Thymus (tissue), 14 donors: ENCODE data around the gene MBD3L2B. TPM values are rescaled to one million over a fixed set of nuclear protein-coding genes. Genes with fewer than 3 reads are reported as not detected.
"Not testable (repeated sequence)": the region's sequence is repeated elsewhere in the genome, so short reads cannot be mapped to it uniquely, and the experiment has no call there.

Source experiments
- DNase-seq, 9 donors: peaks; one replicate each; pipeline ENCODE4 v3.0.0-alpha.2; 2013; ENCODE audit warnings: low spot score in 9 of 9, low read depth in 6 of 9, missing footprints in 1 of 9
- H3K27ac ChIP-seq, 2 donors: one replicate each; pipeline ENCODE4 v1.5.1; 2013; ENCODE audit warnings: control low read depth in 1 of 2, low read depth in 1 of 2, low read length in 1 of 2, mild to moderate bottlenecking in 1 of 2, moderate library complexity in 1 of 2
- H3K27me3 ChIP-seq, 2 donors: one replicate each; pipeline ENCODE4 v1.5.1; 2013; ENCODE audit warnings: low read length in 1 of 2; ENCODE audit not compliant: control insufficient read depth in 2 of 2, insufficient read depth in 1 of 2
- H3K36me3 ChIP-seq, 2 donors: one replicate each; pipeline ENCODE4 v1.5.1; 2013; ENCODE audit warnings: low read length in 1 of 2, mild to moderate bottlenecking in 1 of 2, moderate library complexity in 1 of 2; ENCODE audit not compliant: control insufficient read depth in 2 of 2, insufficient read depth in 2 of 2
- H3K4me1 ChIP-seq, 2 donors: one replicate each; pipeline ENCODE4 v1.5.1; 2013; ENCODE audit warnings: low read length in 2 of 2; ENCODE audit not compliant: control insufficient read depth in 2 of 2, insufficient read depth in 2 of 2
- H3K4me3 ChIP-seq, 2 donors: one replicate each; pipeline ENCODE4 v1.5.1; 2013; ENCODE audit warnings: low read length in 2 of 2, control low read depth in 1 of 2, mild to moderate bottlenecking in 1 of 2
- H3K9me3 ChIP-seq, 2 donors: one replicate each; pipeline ENCODE4 v1.5.1; 2013; ENCODE audit warnings: low read length in 1 of 2, mild to moderate bottlenecking in 1 of 2; ENCODE audit not compliant: control insufficient read depth in 2 of 2, insufficient read depth in 1 of 2
- WGBS: extraction: QIAGEN DNeasy Blood & Tissue Kit; methylation state at CpG from one replicate; pipeline ENCODE4 v1.1.7; 2013; 5-methylcytosine and 5-hydroxymethylcytosine counted together
- long read RNA-seq, 10 donors: transcript quantifications; one replicate each; lab custom pipeline, GENCODE V29; 2026
- polyA plus RNA-seq: library from polyadenylated mRNA; stranded (reverse); fragments of 200-250 nt; gene quantifications from one replicate; pipeline ENCODE4 v1.2.3, GENCODE V29; 2013
- total RNA-seq: library from RNA; stranded (reverse); fragments of 120-200 nt; gene quantifications from one replicate; pipeline ENCODE4 v1.2.4, GENCODE V29; 2013
- donor health status: healthy.

MBD3L2B gene
- total RNA-seq (0.19 TPM), polyA plus RNA-seq (0.71 TPM)
- long read RNA-seq, donor 1 = 0 reads
- long read RNA-seq, donor 2 = 0 reads
- long read RNA-seq, donor 3 = 0 reads
- long read RNA-seq, donor 4 = 0 reads
- long read RNA-seq, donor 5 = 0 reads
- long read RNA-seq, donor 6 = 0 reads
- long read RNA-seq, donor 7 = 0 reads
- long read RNA-seq, donor 8 = 0 reads
- long read RNA-seq, donor 9 = 0 reads
- long read RNA-seq, donor 10 = 0 reads

- DNase-seq, H3K9me3 ChIP-seq, H3K4me1 ChIP-seq, H3K27me3 ChIP-seq, H3K36me3 ChIP-seq, H3K4me3 ChIP-seq, H3K27ac ChIP-seq: not testable (repeated sequence)
- WGBS = no CpG with 5 or more reads among the region's 6 CpGs
Observed at GRCh38 chr19:7021331-7021730, at the start of gene MBD3L2B. Gene MBD3L2B, minus strand, starts transcription at chr19:7021431. Its CDS starts 34 bp downstream, at chr19:7021397.

- DNase-seq = no peak
- peak overlapping the region; percentile 96 for H3K27ac ChIP-seq
- under 1% methylated on average over 12 of the region's 12 CpGs for WGBS
- H3K4me3 ChIP-seq = peak overlapping the region; percentile 78 to 100
- H3K9me3 ChIP-seq = peaks cover under 1 to 11% of the 10 kb centered on the region in 2 donors
- H3K36me3 ChIP-seq = peaks cover 31 to 36% of the 10 kb centered on the region in 2 donors
- no peaks in the 10 kb centered on the region for H3K27me3 ChIP-seq
- H3K4me1 ChIP-seq = peaks cover 9 to 14% of the 10 kb centered on the region in 2 donors
Observed at GRCh38 chr19:7069904-7070226, 48.6 kb upstream of the MBD3L2B start.

- WGBS = under 1% methylated on average over 56 of the region's 56 CpGs
- H3K9me3 ChIP-seq = peaks cover 0 to 11% of the 10 kb centered on the region in 2 donors
- H3K4me3 ChIP-seq = peak within 1 kb of the TSS; percentile 78 to 100
- H3K27ac ChIP-seq = peak within 1 kb of the TSS; percentile 96
- DNase-seq = peak; percentile 92 to 99 (median 98)
- no peaks in the 10 kb centered on the region for H3K27me3 ChIP-seq
- H3K36me3 ChIP-seq = peaks cover 25 to 31% of the 10 kb centered on the region in 2 donors
- peaks cover 9 to 14% of the 10 kb centered on the region in 2 donors for H3K4me1 ChIP-seq
Observed at GRCh38 chr19:7069042-7069903, 48.0 kb upstream of the MBD3L2B start, which contains the start of gene ZNF557. Gene ZNF557, plus strand, starts transcription at chr19:7069703. Its CDS starts 5,372 bp downstream, at chr19:7075075.

GRCh38 chr19:7068599-7068998 lies 47.4 kb upstream of the MBD3L2B start:
- H3K4me1 ChIP-seq = peaks cover 9 to 14% of the 10 kb centered on the region in 2 donors
- peaks cover 0 to 5% of the 10 kb centered on the region in 2 donors for H3K9me3 ChIP-seq
- H3K27ac ChIP-seq = peak overlapping the region in 1 of 2 donors; percentile 84
- no peak for DNase-seq
- H3K36me3 ChIP-seq = peaks cover 19 to 24% of the 10 kb centered on the region in 2 donors
- 93% methylated on average over 6 of the region's 6 CpGs for WGBS
- H3K27me3 ChIP-seq = no peaks in the 10 kb centered on the region
- H3K4me3 ChIP-seq = peak overlapping the region in 1 of 2 donors; percentile 78

GRCh38 chr19:7067716-7068115 lies 46.5 kb upstream of the MBD3L2B start:
- WGBS = 96% methylated on average over 2 of the region's 2 CpGs
- Histone ChIP-seq H3K9me3 (peaks cover 0 to 4% of the 10 kb centered on the region in 2 donors), H3K4me3 (no peak overlapping the region), H3K27me3 (no peaks in the 10 kb centered on the region), H3K27ac (no peak overlapping the region), H3K36me3 (peaks cover 10 to 15% of the 10 kb centered on the region in 2 donors), H3K4me1 (peaks cover 9 to 14% of the 10 kb centered on the region in 2 donors)
- DNase-seq = no peak

GRCh38 chr19:7067122-7067521 lies 45.9 kb upstream of the MBD3L2B start:
- not testable (repeated sequence) for DNase-seq, H3K4me3 ChIP-seq, H3K27me3 ChIP-seq, H3K9me3 ChIP-seq, H3K27ac ChIP-seq, H3K36me3 ChIP-seq
- 86% methylated on average over 13 of the region's 13 CpGs for WGBS
- peaks cover 9 to 14% of the 10 kb centered on the region in 2 donors for H3K4me1 ChIP-seq

GRCh38 chr19:7063764-7064418 lies 42.7 kb upstream of the MBD3L2B start:
- H3K36me3 ChIP-seq = no peaks in the 10 kb centered on the region

GRCh38 chr19:7063339-7063738 lies 42.1 kb upstream of the MBD3L2B start:
- H3K27me3 ChIP-seq = no peaks in the 10 kb centered on the region
- H3K4me3 ChIP-seq = no peak overlapping the region
- peak in 2 of 9 donors; percentile 37 to 45 for DNase-seq
- peaks cover 0 to 4% of the 10 kb centered on the region in 2 donors for H3K9me3 ChIP-seq
- 92% methylated on average over 4 of the region's 4 CpGs for WGBS
- H3K36me3 ChIP-seq = no peaks in the 10 kb centered on the region
- H3K4me1 ChIP-seq = no peaks in the 10 kb centered on the region
- H3K27ac ChIP-seq = no peak overlapping the region

More at GRCh38 chr19:7063764-7064418, 42.7 kb upstream of the MBD3L2B start:
- 97% methylated on average over 9 of the region's 9 CpGs for WGBS
- H3K4me1 ChIP-seq = peaks cover 2 to 3% of the 10 kb centered on the region in 2 donors
- no peaks in the 10 kb centered on the region for H3K27me3 ChIP-seq
- H3K27ac ChIP-seq = no peak overlapping the region
- peak in 2 of 9 donors; percentile 24 to 42 for DNase-seq
- H3K4me3 ChIP-seq = no peak overlapping the region
- peaks cover 0 to 4% of the 10 kb centered on the region in 2 donors for H3K9me3 ChIP-seq
